ENCODE measurements around the gene SLFNL1.
A peak's percentile ranks its signal among the peaks of the same experiment; 100 is the strongest.

Gene SLFNL1

DNA sequence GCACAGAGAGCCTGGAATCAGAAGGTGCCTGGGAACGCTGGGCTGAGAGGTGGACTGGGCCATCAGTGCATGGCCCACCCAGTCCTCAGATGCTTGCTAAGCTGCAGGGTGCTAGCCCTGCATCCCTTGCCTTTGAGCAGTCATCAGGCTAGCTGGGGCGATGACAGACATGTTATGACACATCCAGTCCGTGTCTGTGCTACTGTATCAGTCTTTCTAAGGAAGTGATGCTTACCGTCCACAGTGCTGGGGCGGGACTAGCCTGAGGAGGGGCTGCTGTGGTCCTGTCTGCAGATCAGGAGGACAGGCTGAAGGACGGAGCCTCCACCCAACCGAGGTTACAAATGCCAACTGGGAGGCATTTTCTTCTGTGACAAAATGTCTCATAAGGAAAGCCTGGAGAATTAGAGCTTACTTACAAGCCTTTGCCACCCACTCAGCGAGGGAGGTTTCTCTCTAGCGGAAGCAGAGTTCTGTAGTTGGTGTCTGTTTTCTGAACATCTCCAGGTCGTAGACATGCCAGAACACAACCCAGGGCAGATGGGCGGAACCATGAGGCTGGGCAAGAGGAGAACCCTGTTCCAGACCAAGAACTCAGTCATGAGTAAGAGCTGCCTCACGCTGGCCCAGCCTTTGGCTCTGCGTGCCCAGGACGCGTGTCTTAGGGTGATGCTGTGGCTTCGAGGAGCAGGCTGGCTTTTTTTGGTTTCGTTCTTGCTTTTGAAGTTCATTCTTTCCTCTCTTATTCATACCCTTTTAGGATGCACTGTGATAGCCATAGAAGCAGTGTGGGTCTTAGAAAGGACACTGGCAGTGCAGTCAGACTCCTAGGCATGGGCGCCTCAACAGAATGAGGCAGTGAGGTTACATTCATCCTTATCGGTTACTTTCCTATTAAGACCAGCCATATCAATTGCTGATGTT lies 14.3 kb downstream of the SLFNL1 start:
- TF ChIP-seq, protein P1, sequence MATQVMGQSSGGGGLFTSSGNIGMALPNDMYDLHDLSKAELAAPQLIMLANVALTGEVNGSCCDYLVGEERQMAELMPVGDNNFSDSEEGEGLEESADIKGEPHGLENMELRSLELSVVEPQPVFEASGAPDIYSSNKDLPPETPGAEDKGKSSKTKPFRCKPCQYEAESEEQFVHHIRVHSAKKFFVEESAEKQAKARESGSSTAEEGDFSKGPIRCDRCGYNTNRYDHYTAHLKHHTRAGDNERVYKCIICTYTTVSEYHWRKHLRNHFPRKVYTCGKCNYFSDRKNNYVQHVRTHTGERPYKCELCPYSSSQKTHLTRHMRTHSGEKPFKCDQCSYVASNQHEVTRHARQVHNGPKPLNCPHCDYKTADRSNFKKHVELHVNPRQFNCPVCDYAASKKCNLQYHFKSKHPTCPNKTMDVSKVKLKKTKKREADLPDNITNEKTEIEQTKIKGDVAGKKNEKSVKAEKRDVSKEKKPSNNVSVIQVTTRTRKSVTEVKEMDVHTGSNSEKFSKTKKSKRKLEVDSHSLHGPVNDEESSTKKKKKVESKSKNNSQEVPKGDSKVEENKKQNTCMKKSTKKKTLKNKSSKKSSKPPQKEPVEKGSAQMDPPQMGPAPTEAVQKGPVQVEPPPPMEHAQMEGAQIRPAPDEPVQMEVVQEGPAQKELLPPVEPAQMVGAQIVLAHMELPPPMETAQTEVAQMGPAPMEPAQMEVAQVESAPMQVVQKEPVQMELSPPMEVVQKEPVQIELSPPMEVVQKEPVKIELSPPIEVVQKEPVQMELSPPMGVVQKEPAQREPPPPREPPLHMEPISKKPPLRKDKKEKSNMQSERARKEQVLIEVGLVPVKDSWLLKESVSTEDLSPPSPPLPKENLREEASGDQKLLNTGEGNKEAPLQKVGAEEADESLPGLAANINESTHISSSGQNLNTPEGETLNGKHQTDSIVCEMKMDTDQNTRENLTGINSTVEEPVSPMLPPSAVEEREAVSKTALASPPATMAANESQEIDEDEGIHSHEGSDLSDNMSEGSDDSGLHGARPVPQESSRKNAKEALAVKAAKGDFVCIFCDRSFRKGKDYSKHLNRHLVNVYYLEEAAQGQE (IDR thresholded peaks at IDR 0.05; ENCODE audit: low read depth) = no peak
- no peak for TF ChIP-seq TAF1 (IDR thresholded peaks at IDR 0.05; ENCODE audit: low read depth)
- TF ChIP-seq, protein P2, sequence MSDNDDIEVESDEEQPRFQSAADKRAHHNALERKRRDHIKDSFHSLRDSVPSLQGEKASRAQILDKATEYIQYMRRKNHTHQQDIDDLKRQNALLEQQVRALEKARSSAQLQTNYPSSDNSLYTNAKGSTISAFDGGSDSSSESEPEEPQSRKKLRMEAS (IDR thresholded peaks at IDR 0.05) = no peak
- no peak for TF ChIP-seq YY1 (IDR thresholded peaks at IDR 0.05; ENCODE audit: low read depth)
- no peak for TF ChIP-seq CREB1 (IDR thresholded peaks at IDR 0.05; ENCODE audit: low read depth)
- no peak for TF ChIP-seq CEBPB (IDR thresholded peaks at IDR 0.05)
- no peak for TF ChIP-seq EGR1 (IDR thresholded peaks at IDR 0.05)
- TF ChIP-seq FOXM1 (IDR thresholded peaks at IDR 0.05; ENCODE audit: borderline replicate concordance, low read depth) = no peak
- TF ChIP-seq RAD21 (IDR thresholded peaks at IDR 0.05; ENCODE audit: low read depth) = no peak
- TF ChIP-seq ZBTB7A (IDR thresholded peaks at IDR 0.05; ENCODE audit: low read depth) = no peak
- TF ChIP-seq EP300 (IDR thresholded peaks at IDR 0.05; ENCODE audit: borderline replicate concordance) = no peak
- no peak for TF ChIP-seq TCF12 (IDR thresholded peaks at IDR 0.05; ENCODE audit: low read depth)
- no peak for TF ChIP-seq NFIC (IDR thresholded peaks at IDR 0.05)
- TF ChIP-seq, protein P3, sequence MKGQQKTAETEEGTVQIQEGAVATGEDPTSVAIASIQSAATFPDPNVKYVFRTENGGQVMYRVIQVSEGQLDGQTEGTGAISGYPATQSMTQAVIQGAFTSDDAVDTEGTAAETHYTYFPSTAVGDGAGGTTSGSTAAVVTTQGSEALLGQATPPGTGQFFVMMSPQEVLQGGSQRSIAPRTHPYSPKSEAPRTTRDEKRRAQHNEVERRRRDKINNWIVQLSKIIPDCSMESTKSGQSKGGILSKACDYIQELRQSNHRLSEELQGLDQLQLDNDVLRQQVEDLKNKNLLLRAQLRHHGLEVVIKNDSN (IDR thresholded peaks at IDR 0.05) = no peak
- no peak for TF ChIP-seq TEAD4 (IDR thresholded peaks at IDR 0.05)

DNA sequence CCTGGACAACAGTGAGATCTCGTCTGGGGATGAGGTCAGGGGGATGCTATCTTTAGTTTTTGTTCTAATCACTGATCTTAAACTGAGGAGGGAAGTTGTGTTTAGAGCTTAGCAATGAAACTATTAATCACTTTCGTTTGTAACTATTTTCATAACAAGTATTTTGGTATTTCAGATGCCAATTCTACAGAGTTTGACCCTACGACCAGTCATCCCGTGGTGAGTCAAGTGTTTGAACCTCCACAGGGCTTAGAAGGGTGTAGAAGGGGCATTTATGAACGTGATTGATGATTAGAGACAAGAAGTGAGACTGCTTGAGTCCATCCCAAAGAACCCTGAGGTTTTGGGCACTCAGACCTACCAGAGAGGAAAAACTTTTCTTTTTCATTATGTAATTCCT lies 15.6 kb downstream of the SLFNL1 start:
- TF ChIP-seq CEBPB (IDR thresholded peaks at IDR 0.05) (no peak), EP300 (IDR thresholded peaks at IDR 0.05; ENCODE audit: borderline replicate concordance) (no peak), FOXM1 (IDR thresholded peaks at IDR 0.05; ENCODE audit: borderline replicate concordance, low read depth) (no peak), ZBTB7A (IDR thresholded peaks at IDR 0.05; ENCODE audit: low read depth) (no peak)

DNA sequence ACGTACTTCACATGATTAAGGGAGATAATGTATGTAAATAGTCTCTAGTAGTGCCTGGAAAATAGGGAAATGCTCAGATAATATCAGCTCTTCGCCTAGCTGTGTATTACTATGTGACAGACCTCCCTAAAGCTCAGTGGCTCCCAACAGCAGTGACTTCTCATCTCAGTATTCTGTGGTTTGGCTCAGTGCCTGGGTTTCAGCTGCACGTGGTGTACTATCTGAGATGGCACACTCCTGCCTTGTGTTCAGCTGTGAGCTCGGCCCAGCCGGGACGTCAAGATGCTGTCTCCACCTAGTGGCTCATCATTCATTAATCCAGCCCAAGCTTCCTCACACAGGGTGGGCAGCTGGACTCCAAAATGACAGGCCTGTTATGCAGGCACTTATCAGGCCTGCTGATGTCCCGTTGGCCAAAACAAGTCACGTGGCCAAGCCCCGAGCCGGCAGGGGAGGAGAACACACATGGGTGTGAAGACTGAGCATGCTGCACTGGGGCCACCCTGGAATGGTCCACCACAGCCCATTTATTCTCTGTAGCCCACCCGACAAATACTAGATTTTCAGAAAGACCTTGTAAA lies 17.8 kb downstream of the SLFNL1 start:
- TF ChIP-seq YY1 (IDR thresholded peaks at IDR 0.05; ENCODE audit: low read depth) = no peak
- TF ChIP-seq, protein P2 (IDR thresholded peaks at IDR 0.05) = peak; percentile 64
- TF ChIP-seq CEBPB (IDR thresholded peaks at IDR 0.05) = no peak
- no peak for TF ChIP-seq CREB1 (IDR thresholded peaks at IDR 0.05; ENCODE audit: low read depth)
- TF ChIP-seq, protein P1 (IDR thresholded peaks at IDR 0.05; ENCODE audit: low read depth) = no peak
- TF ChIP-seq TCF12 (IDR thresholded peaks at IDR 0.05; ENCODE audit: low read depth) = no peak
- no peak for TF ChIP-seq FOXM1 (IDR thresholded peaks at IDR 0.05; ENCODE audit: borderline replicate concordance, low read depth)
- peak; percentile 75 for TF ChIP-seq NFIC (IDR thresholded peaks at IDR 0.05)
- TF ChIP-seq, protein P3 (IDR thresholded peaks at IDR 0.05) = peak; percentile 54
- TF ChIP-seq TEAD4 (IDR thresholded peaks at IDR 0.05) = no peak
- peak; percentile 14; the same call in 1 of the 2 replicates for TF ChIP-seq RAD21 (IDR thresholded peaks at IDR 0.05; ENCODE audit: low read depth)
- TF ChIP-seq TAF1 (IDR thresholded peaks at IDR 0.05; ENCODE audit: low read depth) = no peak
- TF ChIP-seq ZBTB7A (IDR thresholded peaks at IDR 0.05; ENCODE audit: low read depth) = no peak
- TF ChIP-seq EP300 (IDR thresholded peaks at IDR 0.05; ENCODE audit: borderline replicate concordance) = no peak
- TF ChIP-seq EGR1 (IDR thresholded peaks at IDR 0.05) = no peak

DNA sequence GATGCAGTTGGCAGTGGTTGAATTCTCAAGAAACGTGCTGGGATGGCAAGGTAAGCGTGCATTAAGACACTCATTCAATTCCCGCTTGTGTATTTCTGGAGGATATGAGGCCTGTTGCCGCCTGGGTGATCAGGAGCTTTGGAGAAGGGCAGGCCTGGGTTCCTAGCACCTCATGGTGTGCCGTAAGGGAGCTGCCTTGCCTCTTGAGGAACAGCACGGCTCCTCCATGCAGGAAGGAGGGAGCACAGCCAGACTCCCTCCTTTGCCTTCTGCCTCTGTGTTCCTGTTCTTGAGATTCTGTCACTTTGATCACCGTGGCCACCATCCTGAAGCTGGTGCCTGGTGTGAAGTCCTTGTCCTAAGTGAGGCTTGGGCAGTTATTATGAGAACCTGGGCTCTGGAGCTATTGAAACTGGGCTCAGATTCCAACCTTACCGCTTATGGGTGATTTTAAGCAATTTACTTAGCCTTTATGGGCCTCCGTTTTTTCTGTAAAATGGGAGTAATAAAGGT lies 18.3 kb downstream of the SLFNL1 start:
- TF ChIP-seq EP300 (IDR thresholded peaks at IDR 0.05; ENCODE audit: borderline replicate concordance) (no peak), CREB1 (IDR thresholded peaks at IDR 0.05; ENCODE audit: low read depth) (no peak), TAF1 (IDR thresholded peaks at IDR 0.05; ENCODE audit: low read depth) (no peak)

DNA sequence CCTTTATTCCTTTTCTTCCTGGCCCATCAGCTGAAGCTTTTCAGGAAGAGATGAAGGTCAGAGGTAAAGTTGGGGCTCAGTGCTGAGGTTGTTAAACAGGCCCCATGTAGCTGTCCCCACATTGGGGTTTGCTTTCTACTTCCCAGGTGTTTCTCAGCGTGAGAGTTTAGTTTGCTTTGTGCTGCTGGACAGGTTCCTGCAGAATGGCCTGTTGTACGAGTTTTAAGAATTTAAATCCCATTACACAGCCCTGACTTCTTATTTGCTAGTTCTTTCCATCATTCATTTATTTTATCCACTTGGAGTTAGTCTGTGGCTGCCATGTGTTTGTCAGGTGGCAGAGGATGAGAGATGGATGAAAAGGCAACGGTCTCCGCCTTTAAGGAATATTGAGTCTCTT lies 22.9 kb downstream of the SLFNL1 start:
- no peak for TF ChIP-seq CREB1 (IDR thresholded peaks at IDR 0.05; ENCODE audit: low read depth)
- TF ChIP-seq FOXM1 (IDR thresholded peaks at IDR 0.05; ENCODE audit: borderline replicate concordance, low read depth) = no peak
- TF ChIP-seq ZBTB7A (IDR thresholded peaks at IDR 0.05; ENCODE audit: low read depth) = no peak
